Ectodermal cell (in vitro differentiated cells): Measurements from ENCODE around the gene PLXDC1.
"Not testable (repeated sequence)": the region's sequence is repeated elsewhere in the genome, so short reads cannot be mapped to it uniquely, and the experiment has no call there.

ENCODE experiments used
- H3K27ac ChIP-seq: 2 replicates; pipeline ENCODE4 v1.7.0; 2013; ENCODE audit warnings: mild to moderate bottlenecking, low read depth, low read length; ENCODE audit not compliant: insufficient read depth, poor library complexity, severe bottlenecking
- H3K27me3 ChIP-seq: 2 replicates; pipeline ENCODE4 v1.7.0; 2013; ENCODE audit warnings: mild to moderate bottlenecking, low read length; ENCODE audit not compliant: insufficient read depth, control insufficient read depth, poor library complexity, severe bottlenecking
- H3K36me3 ChIP-seq: one replicate; pipeline ENCODE4 v1.7.0; 2013; ENCODE audit warnings: low read length; ENCODE audit not compliant: control insufficient read depth, insufficient read depth
- H3K4me1 ChIP-seq: one replicate; pipeline ENCODE4 v1.7.0; 2013; ENCODE audit warnings: low read length; ENCODE audit not compliant: control insufficient read depth, insufficient read depth
- H3K4me3 ChIP-seq: 2 replicates; pipeline ENCODE4 v1.7.0; 2013; ENCODE audit warnings: low read depth, low read length, control low read depth; ENCODE audit not compliant: insufficient read depth
- H3K9me3 ChIP-seq: 2 replicates; pipeline ENCODE4 v1.7.0; 2013; ENCODE audit warnings: mild to moderate bottlenecking, low read length, moderate library complexity; ENCODE audit not compliant: control insufficient read depth
- WGBS, 2 experiments: methylation state at CpG; one replicate each; pipeline ENCODE4 v1.1.7; 2013; ENCODE audit warnings: missing lambda C conversion rate in 2 of 2; 5-methylcytosine and 5-hydroxymethylcytosine counted together

The PLXDC1 gene

DNA sequence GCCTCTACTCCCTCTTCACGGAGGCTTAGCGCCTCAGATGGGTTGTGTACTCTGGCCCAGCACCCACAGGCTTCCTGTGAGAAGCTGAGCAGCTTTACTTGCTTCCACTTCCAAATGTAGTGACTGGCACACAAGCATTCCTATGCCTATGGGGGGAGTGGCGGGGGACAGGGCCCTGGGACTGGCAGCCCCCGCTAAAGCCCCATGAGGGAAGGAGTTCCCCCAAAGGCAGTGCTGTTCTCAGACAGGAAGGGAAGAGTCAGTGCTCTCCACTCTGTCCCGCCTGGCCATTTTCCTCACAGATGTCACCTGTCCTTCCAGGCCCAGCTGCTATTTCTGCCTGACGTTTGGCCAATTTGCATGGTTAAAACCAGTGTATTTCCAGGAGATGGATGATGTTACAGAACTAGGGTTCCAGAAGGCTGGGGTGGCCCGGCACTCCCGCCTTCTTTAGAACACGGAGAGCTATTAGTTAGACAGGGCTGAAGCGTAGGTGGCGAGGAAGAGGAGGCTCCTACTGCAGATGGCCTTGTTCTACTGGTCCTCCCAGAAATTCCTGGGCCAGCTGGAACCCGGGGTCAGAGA is 100.3 kb downstream of the PLXDC1 start:
- Histone ChIP-seq H3K4me3 (no peak overlapping the region), H3K27me3 (no peaks in the 10 kb centered on the region), H3K4me1 (no peaks in the 10 kb centered on the region), H3K9me3 (peaks cover 5% of the 10 kb centered on the region), H3K27ac (no peak overlapping the region), H3K36me3 (no peaks in the 10 kb centered on the region)
- WGBS, 2 experiments, result 84 to 85% methylated on average over 12 of the region's 12 CpGs

DNA sequence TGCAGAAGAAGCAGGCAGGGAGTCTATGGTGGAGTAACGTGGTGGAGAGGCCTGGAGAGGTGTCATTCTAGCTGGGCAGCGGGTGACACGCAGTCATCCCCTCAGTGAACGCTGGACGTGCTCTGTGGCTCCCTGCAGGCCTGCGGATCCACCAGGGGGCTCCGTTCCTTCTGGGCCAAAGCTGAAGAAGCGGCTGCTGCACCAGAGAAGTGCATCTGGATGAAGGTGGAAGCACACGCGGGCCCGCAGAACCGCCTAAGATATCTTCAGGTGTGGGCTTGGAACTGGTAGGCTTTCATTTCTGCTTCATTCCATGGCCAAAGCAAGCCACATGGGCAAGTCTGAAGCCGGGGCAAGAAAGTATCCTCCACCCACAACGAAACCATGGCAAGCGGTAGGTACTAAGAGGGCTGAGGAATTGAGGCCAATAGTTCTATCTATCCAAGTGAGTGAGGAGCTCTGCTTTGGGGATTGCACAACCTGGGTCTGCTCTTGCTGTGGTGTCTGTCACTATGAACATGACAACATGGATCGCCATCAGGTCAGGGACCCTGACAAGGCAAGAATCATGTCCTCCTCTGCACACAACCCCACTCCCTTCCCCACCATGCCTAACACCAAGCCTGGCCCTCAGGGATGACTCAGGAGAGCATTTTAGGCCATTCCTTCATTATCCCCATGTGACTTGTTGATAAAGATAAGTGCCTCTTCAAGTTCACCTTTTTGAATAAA is 105.3 kb downstream of the PLXDC1 start:
- H3K27ac ChIP-seq, result no peak overlapping the region
- no peak overlapping the region for H3K4me3 ChIP-seq
- peaks cover 5% of the 10 kb centered on the region for H3K9me3 ChIP-seq
- no peaks in the 10 kb centered on the region for H3K4me1 ChIP-seq
- H3K36me3 ChIP-seq, result no peaks in the 10 kb centered on the region
- 93 to 94% methylated on average over 16 of the region's 16 CpGs for WGBS, 2 experiments
- no peaks in the 10 kb centered on the region for H3K27me3 ChIP-seq

DNA sequence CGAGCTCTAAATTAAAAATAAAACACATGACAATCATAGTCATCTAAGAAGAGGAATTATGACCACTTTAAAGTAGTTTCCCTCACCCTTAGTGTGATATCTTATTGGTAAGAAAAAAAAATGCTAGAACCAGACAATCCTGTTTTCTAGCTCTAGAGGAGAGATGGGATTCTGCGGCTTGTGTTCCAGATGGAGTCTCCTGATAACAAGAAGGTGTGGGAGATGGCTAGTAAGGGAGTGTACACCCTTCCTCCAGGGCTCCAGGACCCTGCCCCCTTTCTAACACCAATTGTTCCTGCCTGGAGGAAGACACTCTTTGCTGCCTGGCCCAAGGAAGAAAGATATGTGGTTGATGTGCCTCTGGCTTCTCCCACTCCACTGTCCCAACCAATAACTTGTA is 115.4 kb downstream of the PLXDC1 start:
- Histone ChIP-seq H3K36me3 (no peaks in the 10 kb centered on the region), H3K27ac (no peak overlapping the region), H3K9me3 (no peaks in the 10 kb centered on the region), H3K4me1 (no peaks in the 10 kb centered on the region), H3K27me3 (no peaks in the 10 kb centered on the region), H3K4me3 (no peak overlapping the region)
- 82 to 89% methylated on average over 2 of the region's 2 CpGs for WGBS, 2 experiments

DNA sequence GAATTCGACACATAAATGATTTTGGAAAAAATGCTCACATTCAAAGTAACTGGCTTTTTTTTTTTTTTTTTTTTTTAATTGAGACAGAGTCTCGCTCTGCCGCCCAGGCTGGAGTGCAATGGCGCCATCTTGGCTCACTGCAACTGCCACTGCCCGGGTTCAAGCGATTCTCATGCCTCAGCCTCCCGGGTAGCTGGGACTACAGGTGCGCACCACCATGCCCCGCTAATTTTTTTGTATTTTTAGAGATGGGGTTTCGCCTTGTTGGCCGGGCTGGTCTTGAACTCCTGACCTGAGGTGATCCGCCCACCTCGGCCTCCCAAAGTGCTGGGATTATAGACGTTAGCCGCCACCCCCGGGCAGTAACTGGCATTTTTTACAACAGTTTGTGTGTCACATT is 115.9 kb downstream of the PLXDC1 start:
- not testable (repeated sequence) for H3K27me3 ChIP-seq, H3K4me1 ChIP-seq, H3K27ac ChIP-seq, H3K9me3 ChIP-seq, H3K36me3 ChIP-seq, H3K4me3 ChIP-seq
- 86 to 90% methylated on average over 16 of the region's 16 CpGs for WGBS, 2 experiments

DNA sequence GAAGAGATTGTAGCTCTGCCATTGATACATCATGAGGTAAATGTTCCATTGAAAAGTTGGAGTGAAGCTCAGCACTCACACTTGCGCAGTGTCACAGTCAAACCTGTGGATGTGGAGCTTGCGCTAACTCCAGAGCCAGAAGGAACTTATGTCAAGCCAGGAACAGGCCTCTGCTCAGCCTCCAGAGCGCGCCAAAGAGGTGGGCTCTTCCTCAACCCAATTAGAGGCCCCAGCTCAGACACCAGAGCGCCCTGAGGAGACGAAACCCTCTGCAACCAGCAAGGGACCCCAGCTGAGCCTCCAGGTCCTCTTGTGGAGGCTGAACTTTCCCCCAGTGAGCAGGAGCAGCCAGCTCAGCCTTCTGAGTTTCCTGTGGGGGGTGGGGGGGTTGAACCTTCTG is 122.7 kb downstream of the PLXDC1 start:
- Histone ChIP-seq H3K9me3 (no peaks in the 10 kb centered on the region), H3K27ac (no peak overlapping the region), H3K36me3 (no peaks in the 10 kb centered on the region), H3K27me3 (peaks cover 29% of the 10 kb centered on the region), H3K4me1 (peaks cover 10% of the 10 kb centered on the region), H3K4me3 (no peak overlapping the region)
- 93% methylated on average over 6 of the region's 6 CpGs for WGBS, 2 experiments

DNA sequence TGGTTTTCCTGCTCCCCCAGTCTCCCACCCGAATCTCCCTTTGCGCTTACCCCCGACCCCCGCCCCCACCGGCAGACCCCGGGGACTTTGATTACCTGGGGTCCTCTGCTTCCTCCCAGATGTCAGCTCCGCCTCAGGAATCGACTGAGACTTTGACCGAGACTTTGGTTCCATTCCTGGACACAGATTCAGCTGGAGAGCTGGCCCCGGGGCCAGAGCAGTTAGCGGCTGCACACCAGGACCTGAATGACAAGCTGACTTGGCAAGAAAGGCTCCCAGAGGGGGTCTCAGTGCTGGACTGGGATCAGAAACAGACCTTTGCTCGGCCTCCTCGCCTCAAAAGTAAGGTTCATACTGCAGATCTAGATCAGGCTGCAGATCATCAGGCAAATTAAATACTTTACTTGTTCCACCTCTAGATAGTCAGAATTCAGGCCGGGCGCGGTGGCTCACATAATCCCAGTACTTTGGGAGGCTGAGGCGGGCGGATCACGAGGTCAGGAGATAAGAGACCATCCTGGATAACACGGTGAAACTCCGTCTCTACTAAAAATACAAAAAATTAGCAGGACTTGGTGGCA is 123.9 kb downstream of the PLXDC1 start:
- Histone ChIP-seq H3K9me3 (no peaks in the 10 kb centered on the region), H3K4me3 (peak overlapping the region; percentile 38), H3K27ac (no peak overlapping the region), H3K27me3 (peaks cover 29% of the 10 kb centered on the region), H3K36me3 (no peaks in the 10 kb centered on the region), H3K4me1 (peaks cover 10% of the 10 kb centered on the region)
- WGBS, 2 experiments, result 51 to 55% methylated on average over 21 of the region's 21 CpGs

DNA sequence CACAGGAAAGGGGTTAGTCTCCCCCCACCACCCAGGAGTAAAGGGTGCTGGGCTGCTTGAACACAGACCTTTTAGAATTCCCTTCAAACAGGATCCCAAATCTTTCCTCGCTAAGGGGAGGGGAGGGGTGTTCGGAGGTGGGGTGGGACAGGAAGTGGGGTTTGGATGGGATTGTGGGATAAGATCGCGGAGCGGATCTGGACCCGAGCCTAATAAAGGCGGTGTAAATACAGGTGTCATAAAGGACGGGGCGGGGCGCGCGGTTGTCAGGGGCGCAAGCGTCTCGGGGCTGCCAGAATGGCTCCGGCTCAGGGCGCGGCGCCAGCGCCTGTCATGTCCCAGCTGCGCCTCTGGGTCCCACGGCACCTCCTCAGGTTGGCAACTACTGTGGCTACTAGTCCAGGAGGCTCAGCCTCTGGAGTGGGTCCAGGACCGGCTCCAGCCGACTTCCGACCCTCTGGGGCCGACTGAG is 124.4 kb downstream of the PLXDC1 start:
- Histone ChIP-seq H3K4me1 (peaks cover 10% of the 10 kb centered on the region), H3K9me3 (no peaks in the 10 kb centered on the region), H3K4me3 (peak overlapping the region; percentile 38), H3K36me3 (no peaks in the 10 kb centered on the region), H3K27ac (no peak overlapping the region), H3K27me3 (peaks cover 29% of the 10 kb centered on the region)
- WGBS, 2 experiments, result 3 to 6% methylated on average over 26 of the region's 26 CpGs

DNA sequence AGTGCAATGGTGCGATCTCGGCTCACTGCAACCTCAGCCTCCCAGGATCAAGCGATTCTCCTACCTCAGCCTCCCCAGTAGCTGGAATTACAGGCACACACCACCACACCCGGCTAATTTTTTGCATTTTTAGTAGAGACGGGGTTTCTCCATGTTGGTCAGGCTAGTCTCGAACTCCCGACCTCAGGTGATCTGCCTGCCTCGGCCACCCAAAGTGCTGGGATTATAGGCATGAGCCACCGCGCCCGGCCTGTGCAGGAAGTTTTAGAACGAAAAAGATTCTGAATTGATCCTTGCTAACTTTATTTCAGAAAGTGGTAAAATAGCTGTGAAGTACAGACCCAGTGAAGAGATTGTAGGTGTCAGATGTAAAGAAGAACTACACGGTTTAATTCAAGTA is 125.1 kb downstream of the PLXDC1 start:
- H3K27me3 ChIP-seq, result peaks cover 29% of the 10 kb centered on the region
- whole genome bisulfite sequencing, 2 experiments, result 89 to 90% methylated on average over 13 of the region's 13 CpGs

DNA sequence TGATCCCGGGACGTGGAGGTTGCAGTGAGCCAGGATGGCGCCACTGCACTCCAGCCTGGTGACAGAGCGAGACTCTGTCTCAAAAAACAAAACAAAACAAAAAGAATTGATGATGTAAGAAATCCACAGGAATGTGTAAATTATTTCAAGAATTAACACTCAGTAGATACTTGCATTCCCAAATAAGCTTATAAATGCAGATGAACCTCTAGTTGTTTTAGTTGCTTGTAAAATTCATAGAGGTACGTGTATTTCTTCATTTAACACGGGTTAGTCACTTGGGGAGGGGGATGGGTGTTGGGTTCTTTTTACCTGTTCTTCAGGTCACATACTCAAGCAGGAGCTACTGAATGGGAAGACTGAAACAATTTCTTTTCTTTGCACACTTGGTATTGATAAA is 128.5 kb downstream of the PLXDC1 start:
- H3K4me3 ChIP-seq, result no peak overlapping the region
- H3K9me3 ChIP-seq, result no peaks in the 10 kb centered on the region
- no peaks in the 10 kb centered on the region for H3K36me3 ChIP-seq
- H3K27ac ChIP-seq, result no peak overlapping the region
- H3K4me1 ChIP-seq, result peaks cover 10% of the 10 kb centered on the region
- peaks cover 23% of the 10 kb centered on the region for H3K27me3 ChIP-seq
- WGBS, 2 experiments, result 88 to 92% methylated on average over 5 to 6 of the region's 6 CpGs

More for the DNA sequence above, 125.1 kb downstream of the PLXDC1 start:
- not testable (repeated sequence) for H3K27ac ChIP-seq, H3K4me3 ChIP-seq, H3K4me1 ChIP-seq, H3K9me3 ChIP-seq, H3K36me3 ChIP-seq

DNA sequence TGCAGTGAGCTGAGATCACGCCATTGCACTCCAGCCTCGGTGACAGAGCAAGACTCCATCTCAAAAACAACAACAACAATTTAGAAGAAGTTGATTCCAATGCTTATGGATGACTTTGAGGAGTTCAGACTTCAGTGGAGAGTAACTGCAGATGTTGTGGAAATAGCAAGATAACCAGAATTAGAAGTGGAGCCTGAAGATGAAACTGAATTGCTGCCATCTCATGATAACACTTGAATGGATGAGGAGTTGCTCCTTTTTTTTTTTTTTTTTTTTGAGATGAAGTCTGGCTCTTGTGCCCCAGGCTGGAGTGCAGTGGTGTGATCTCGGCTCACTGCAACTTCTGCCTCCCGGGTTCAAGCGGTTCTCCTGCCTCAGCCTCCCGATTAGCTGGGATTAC is 131.4 kb downstream of the PLXDC1 start:
- not testable (repeated sequence) for H3K36me3 ChIP-seq, H3K27me3 ChIP-seq, H3K4me3 ChIP-seq, H3K9me3 ChIP-seq, H3K4me1 ChIP-seq, H3K27ac ChIP-seq
- 90 to 92% methylated on average over 6 of the region's 6 CpGs for WGBS, 2 experiments
